Esophagus squamous epithelium (tissue), 4 donors: Measurements from ENCODE around the gene KBTBD6.

Source experiments
- CTCF ChIP-seq, 6 experiments: fragments of 450-650 bp in 4 of 6; fragments of 200-600 bp in 2 of 6; sonication (generic) in 2 of 6; IDR thresholded peaks; one replicate each; pipeline ENCODE4 v1.5.1; 2016 to 2019; ENCODE audit warnings: antibody characterized with exemption in 6 of 6, mild to moderate bottlenecking in 4 of 6, moderate library complexity in 4 of 6
- POLR2A ChIP-seq, 4 donors: fragments of 450-650 bp; IDR thresholded peaks; one replicate each; pipeline ENCODE4 v1.6.1; 2017; ENCODE audit warnings: antibody characterized with exemption in 4 of 4, mild to moderate bottlenecking in 4 of 4, moderate library complexity in 3 of 4

- TF ChIP-seq CTCF (IDR thresholded peaks at IDR 0.05) (no peak), POLR2A (IDR thresholded peaks at IDR 0.05) (no peak)
Measured at GRCh38 chr13:41107584-41108014, 25.0 kb downstream of the KBTBD6 start.
